Measurements from ENCODE around the gene GNG13. TPM values are rescaled to one million over a fixed set of nuclear protein-coding genes. Genes with fewer than 3 reads are reported as not detected.

GNG13 gene
- total and polyA plus RNA-seq, 2 of the 4 experiments (the other 2 are of a cell fraction), result not detected

GRCh38 chr16:844638-845350, 44.3 kb upstream of the GNG13 start:
- DNase-seq (no peak), ATAC-seq (ENCODE audit: low read depth) (no peak)
- H3K9me3 ChIP-seq (ENCODE audit: control insufficient read depth, insufficient read depth, low read length), result peaks cover 24% of the 10 kb centered on the region
- no peak overlapping the region for H2BK20ac ChIP-seq (ENCODE audit: low read depth, low read length)
- H2BK15ac ChIP-seq (ENCODE audit: low read depth, low read length), result no peak overlapping the region
- H3K4me1 ChIP-seq (ENCODE audit: control insufficient read depth, insufficient read depth, low read length), result no peaks in the 10 kb centered on the region
- intact Hi-C loops (cut with micrococcal nuclease), result no loop called here
- dilution Hi-C loops (cut with HindIII; ENCODE audit: low sequenced_read_pairs, unreplicated experiment), result no loop called here
- H2AK9ac ChIP-seq (replicated peaks; ENCODE audit: low read depth, low read length, poor library complexity), result no peak overlapping the region
- no peak overlapping the region for H2AK5ac ChIP-seq (ENCODE audit: low read depth, low read length)
- H3K18ac ChIP-seq (ENCODE audit: low read depth, low read length), result no peak overlapping the region
- CTCF ChIA-PET, result no interaction called here
- H4K8ac ChIP-seq (ENCODE audit: low read depth in 2 of 2, low read length in 2 of 2), result no peak overlapping the region
- H2BK120ac ChIP-seq (ENCODE audit: low read depth, low read length), result no peak overlapping the region
- no peaks in the 10 kb centered on the region for H3K36me3 ChIP-seq (ENCODE audit: control insufficient read depth, insufficient read depth, low read length)
- in situ Hi-C loops (cut with MboI; ENCODE audit: low sequenced_read_pairs), result no loop called here
- H3K4me3 ChIP-seq (ENCODE audit: insufficient read depth, low read depth, low read length), result no peak overlapping the region
- H3K23ac ChIP-seq (ENCODE audit: low read depth, low read length), result no peak overlapping the region
- no TSS peak for BruUV-seq (replicated peaks)
- no peaks in the 10 kb centered on the region; the same call in 1 of the 2 replicates for H3K27me3 ChIP-seq (ENCODE audit: control insufficient read depth, insufficient read depth, low read length)
- no peak overlapping the region for H3K14ac ChIP-seq (replicated peaks; ENCODE audit: low read depth, low read length)
- H4K20me1 ChIP-seq (ENCODE audit: insufficient read depth, low read length), result no peaks in the 10 kb centered on the region
- H3K4ac ChIP-seq (ENCODE audit: low read depth, low read length), result no peak overlapping the region
- 89% methylated on average over 26 of the region's 48 CpGs; no CpG with 5 or more reads in 1 of the 2 experiments for WGBS, 2 experiments (ENCODE audit: extremely low coverage in 2 of 2, insufficient read length in 1 of 2)
- no peak overlapping the region for H3K56ac ChIP-seq (ENCODE audit: extremely low read depth, insufficient read depth, low read length)
- H3K9me1 ChIP-seq (ENCODE audit: insufficient read depth, low read length), result no peaks in the 10 kb centered on the region
- H4K5ac ChIP-seq (ENCODE audit: low read depth, low read length), result no peak overlapping the region
- no peak overlapping the region for H2AFZ ChIP-seq (replicated peaks; ENCODE audit: low read length, poor library complexity)
- no peaks in the 10 kb centered on the region for H3K79me1 ChIP-seq (ENCODE audit: low read depth in 1 of 2, low read length in 2 of 2)
- no peak overlapping the region for H3K4me2 ChIP-seq (ENCODE audit: low read depth, low read length)
- no peak for TF ChIP-seq POLR2A (IDR thresholded peaks at IDR 0.05; ENCODE audit: low read depth, low read length)
- no peak for TF ChIP-seq CEBPB (IDR thresholded peaks at IDR 0.05; ENCODE audit: low read depth, low read length)
- TF ChIP-seq RCOR1 (IDR thresholded peaks at IDR 0.05; ENCODE audit: insufficient replicate concordance, low read length), result no peak
- no peak for TF ChIP-seq USF2 (IDR thresholded peaks at IDR 0.05; ENCODE audit: low read depth, low read length)
- no peak for TF ChIP-seq NFE2L2 (IDR thresholded peaks at IDR 0.05; ENCODE audit: low read depth, low read length)
- no peak for TF ChIP-seq SMC3 (IDR thresholded peaks at IDR 0.05; ENCODE audit: low read depth, low read length)
- no peak for TF ChIP-seq RAD21 (IDR thresholded peaks at IDR 0.05; ENCODE audit: low read length)
- no peak for TF ChIP-seq FOS (IDR thresholded peaks at IDR 0.05; ENCODE audit: low read depth, low read length)
- TF ChIP-seq CTCF (conservative IDR thresholded peaks at IDR 0.05; ENCODE audit: low read depth, low read length), result no peak
- TF ChIP-seq MAZ (IDR thresholded peaks at IDR 0.05; ENCODE audit: borderline replicate concordance, low read depth, low read length), result no peak
- no peak for TF ChIP-seq ELK1 (IDR thresholded peaks at IDR 0.05; ENCODE audit: borderline replicate concordance, low read depth, low read length)
- no peak for TF ChIP-seq BHLHE40 (IDR thresholded peaks at IDR 0.05; ENCODE audit: low read depth, low read length)
- TF ChIP-seq MAFK (IDR thresholded peaks at IDR 0.05; ENCODE audit: low read depth, low read length), result no peak
- TF ChIP-seq MXI1 (IDR thresholded peaks at IDR 0.05; ENCODE audit: borderline replicate concordance, low read depth, low read length), result no peak
- no peak for TF ChIP-seq RFX5 (IDR thresholded peaks at IDR 0.05; ENCODE audit: low read depth, low read length)
- TF ChIP-seq CHD1 (IDR thresholded peaks at IDR 0.05; ENCODE audit: low read depth, low read length), result no peak
- no peak overlapping the region for H4K91ac ChIP-seq (ENCODE audit: insufficient read depth, low read depth, low read length)
- H2BK5ac ChIP-seq (ENCODE audit: low read depth, low read length, poor library complexity, severe bottlenecking), result no peak overlapping the region
- no peak overlapping the region for H3K9ac ChIP-seq (ENCODE audit: low read depth, low read length)
- H3K27ac ChIP-seq (ENCODE audit: insufficient read depth, low read length), result no peak overlapping the region
- POLR2A ChIA-PET (ENCODE audit: unreplicated experiment), result no interaction called here

All from IMR-90 (cell line).